CD4-positive, alpha-beta T cell treated with Interleukin-12 subunit alpha and Interleukin-12 subunit beta, for 1 hour (primary cell): ENCODE data around the gene PDLIM5.
"Not testable (repeated sequence)": the region's sequence is repeated elsewhere in the genome, so short reads cannot be mapped to it uniquely, and the experiment has no call there.

Source experiments
- DNase-seq: peaks from one replicate; pipeline ENCODE4 v3.0.0-alpha.2; 2020

Gene PDLIM5

GRCh38 chr4:94660614-94661013, 208.9 kb downstream of the PDLIM5 start:
- DNase-seq, result no peak

- DNase-seq, result not testable (repeated sequence)
Observed at GRCh38 chr4:94665021-94665420, 213.3 kb downstream of the PDLIM5 start.

DNA sequence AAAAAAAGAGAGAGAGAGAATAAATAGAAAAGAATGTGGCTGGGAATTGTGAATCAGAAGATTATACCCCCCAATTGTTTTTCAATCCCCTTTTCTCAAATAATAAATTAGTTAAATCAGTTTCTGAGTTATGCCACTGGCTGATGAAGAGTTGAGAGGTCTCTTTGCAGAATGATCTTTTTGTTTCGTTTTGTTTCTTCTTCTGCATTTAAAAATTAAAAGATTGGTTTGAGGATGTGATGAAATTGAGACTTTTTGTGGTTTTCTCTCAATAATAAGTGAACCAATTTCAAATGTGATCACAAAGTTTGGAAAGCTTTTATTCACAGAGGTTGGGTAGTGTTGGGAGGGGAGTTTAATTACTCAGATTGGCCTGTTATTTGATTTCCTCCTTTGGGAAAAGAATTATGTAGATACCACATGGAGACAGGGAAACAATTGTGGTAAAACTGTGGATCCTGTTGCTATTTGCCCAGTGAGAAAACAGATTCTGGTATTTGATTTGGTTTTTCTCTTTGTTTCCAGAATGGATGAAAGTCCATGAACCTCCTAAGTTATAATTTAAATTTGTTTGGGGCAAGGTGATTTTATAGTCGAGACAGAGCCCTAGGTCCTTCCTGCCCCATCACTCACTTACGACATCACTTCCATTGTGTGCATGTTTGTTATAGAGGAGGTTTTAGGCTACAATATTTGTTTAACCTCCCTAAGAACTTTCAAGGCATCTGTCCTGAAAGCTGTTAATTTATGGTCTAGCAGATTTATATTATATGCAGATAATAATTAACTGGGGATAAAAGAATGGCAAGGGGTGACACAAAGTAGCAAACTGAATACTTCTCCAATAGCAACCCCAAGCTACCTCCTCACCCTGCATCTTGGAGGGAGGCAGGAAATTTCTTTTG, 214.0 kb downstream of the PDLIM5 start:
- no peak for DNase-seq

- no peak for DNase-seq
Observed at GRCh38 chr4:94668724-94669123, 217.0 kb downstream of the PDLIM5 start.

GRCh38 chr4:94669672-94670664, 218.2 kb downstream of the PDLIM5 start:
- DNase-seq, result no peak

- no peak for DNase-seq
Observed at GRCh38 chr4:94671113-94671512, 219.4 kb downstream of the PDLIM5 start.

GRCh38 chr4:94673961-94674360, 222.2 kb downstream of the PDLIM5 start:
- no peak for DNase-seq

- no peak for DNase-seq
Observed at GRCh38 chr4:94676970-94677369, 225.2 kb downstream of the PDLIM5 start.

- DNase-seq, result no peak
Observed at GRCh38 chr4:94678896-94679295, 227.2 kb downstream of the PDLIM5 start.

GRCh38 chr4:94680176-94680862, 228.6 kb downstream of the PDLIM5 start:
- no peak for DNase-seq

DNA sequence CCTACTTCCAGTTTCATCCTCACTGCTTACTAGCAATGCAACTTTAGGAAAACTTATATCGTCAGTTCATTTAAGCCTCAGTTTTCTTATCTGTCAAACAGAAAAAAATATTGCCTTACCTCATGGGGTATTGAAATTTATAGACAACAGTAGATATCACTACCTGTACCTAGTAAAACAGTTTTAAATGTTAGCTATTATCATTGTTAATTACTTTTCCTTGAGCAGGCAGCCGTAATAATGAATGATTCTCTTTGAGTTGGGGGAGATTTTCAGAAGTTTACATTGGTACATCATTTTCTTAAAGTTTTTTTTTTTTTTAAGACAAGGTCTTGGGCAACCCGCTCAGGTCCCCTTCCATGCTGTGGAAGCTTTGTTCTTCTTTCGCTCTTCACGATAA, 234.3 kb downstream of the PDLIM5 start:
- DNase-seq, result no peak

- DNase-seq, result no peak
Observed at GRCh38 chr4:94689155-94689860, 237.6 kb downstream of the PDLIM5 start.

GRCh38 chr4:94690851-94691254, 239.1 kb downstream of the PDLIM5 start:
- no peak for DNase-seq

- no peak for DNase-seq
Observed at GRCh38 chr4:94691552-94691951, 239.8 kb downstream of the PDLIM5 start.

DNA sequence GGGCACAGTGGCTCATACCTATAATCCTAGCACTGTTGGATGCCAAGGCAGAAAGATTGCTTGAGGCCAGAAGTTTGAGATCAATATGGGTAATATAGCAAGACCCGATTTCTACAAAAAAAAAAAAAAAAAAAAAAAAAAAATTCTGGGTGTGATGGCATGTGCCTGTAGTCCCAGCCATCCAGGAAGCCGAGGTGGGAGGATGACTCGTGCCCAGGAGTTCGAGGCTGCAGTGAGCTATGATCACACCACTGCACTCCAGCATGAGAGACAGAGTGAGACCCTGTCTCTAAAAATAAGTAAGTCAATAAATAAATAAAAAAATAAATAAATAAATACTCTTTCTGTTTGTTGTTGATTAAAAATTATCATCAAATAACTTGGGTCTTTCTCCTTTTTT, 243.6 kb downstream of the PDLIM5 start:
- DNase-seq, result no peak

GRCh38 chr4:94698187-94698586, 246.4 kb downstream of the PDLIM5 start:
- DNase-seq, result no peak

- no peak for DNase-seq
Observed at GRCh38 chr4:94700298-94700697, 248.6 kb downstream of the PDLIM5 start.

GRCh38 chr4:94701631-94702300, 250.0 kb downstream of the PDLIM5 start:
- DNase-seq, result no peak

DNA sequence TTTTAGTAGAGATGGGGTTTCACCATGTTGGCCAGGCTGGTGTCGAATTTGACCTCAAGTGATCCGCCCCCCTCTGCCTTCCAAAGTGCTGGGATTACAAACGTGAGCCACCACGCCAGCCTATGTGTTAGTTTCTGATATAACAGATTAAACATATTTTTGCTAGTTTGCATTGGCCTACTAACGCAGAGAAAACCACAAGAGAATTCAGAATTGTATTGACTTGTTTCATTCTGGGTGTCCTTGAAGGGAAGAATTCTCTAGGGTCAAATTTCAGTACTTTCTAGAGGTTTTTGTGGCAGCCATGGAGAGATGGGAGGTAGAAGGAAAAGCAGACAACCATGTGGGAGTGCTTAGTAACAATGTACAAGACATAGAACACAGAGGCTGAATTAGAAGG, 259.9 kb downstream of the PDLIM5 start:
- no peak for DNase-seq

DNA sequence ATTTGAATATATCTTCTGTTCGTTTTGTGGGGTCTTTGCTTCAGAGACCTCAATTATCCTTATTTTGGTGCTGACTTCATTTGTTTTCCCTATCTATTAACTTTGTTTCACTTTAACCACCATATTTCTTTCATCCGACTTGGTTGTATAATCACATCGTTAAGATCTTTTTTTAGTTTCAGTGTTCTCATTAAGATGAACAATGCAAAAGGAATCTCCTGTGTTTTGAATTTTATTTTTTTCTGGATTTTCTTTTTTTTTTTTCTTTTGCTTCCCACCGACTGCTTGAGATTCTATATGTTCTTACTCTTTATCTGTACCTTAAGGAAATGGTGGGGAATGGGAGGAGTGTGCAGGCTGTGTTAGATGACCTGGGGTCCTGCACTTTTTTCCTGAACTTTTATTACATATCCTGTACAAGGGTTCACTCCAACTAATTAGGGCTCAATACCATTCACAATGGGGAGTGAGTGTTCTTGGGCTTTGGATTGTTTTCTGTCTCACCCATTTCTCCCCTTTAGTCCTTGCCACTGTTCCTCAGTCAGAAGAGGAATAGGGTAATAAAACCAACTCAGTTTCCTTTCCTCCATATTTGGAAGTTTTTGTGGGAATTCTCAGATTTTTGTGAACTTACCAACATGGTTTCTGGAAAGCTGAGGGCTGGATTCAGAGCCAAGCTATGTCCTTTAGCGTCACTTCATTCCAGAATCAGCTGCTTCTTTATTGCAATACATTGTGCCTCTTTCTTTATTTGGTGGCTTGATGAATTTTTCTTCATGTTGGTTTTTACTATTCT, 262.8 kb downstream of the PDLIM5 start:
- no peak for DNase-seq

- no peak for DNase-seq
Observed at GRCh38 chr4:94715726-94716125, 264.0 kb downstream of the PDLIM5 start.
